Stromal cell of bone marrow (primary cell): ENCODE measurements around the gene CACNA2D1.

Source experiments
- DNase-seq: peaks from one replicate; pipeline ENCODE4 v3.0.0-alpha.2; 2012; ENCODE audit warnings: low read depth

Gene CACNA2D1

GRCh38 chr7:81960026-81960425 lies 483.6 kb downstream of the CACNA2D1 start:
- DNase-seq = peak; percentile 9

GRCh38 chr7:81957517-81957916 lies 486.1 kb downstream of the CACNA2D1 start:
- DNase-seq = no peak

- DNase-seq = peak; percentile 55
These were observed 487.1 kb downstream of the CACNA2D1 start for GRCh38 chr7:81956520-81956919.

GRCh38 chr7:81949306-81949705 lies 494.3 kb downstream of the CACNA2D1 start:
- no peak for DNase-seq

GRCh38 chr7:81944058-81944457 lies 499.5 kb downstream of the CACNA2D1 start:
- no peak for DNase-seq

GRCh38 chr7:81937091-81937490 lies 506.5 kb downstream of the CACNA2D1 start:
- peak; percentile 19 for DNase-seq

- DNase-seq = no peak
These were observed 508.8 kb downstream of the CACNA2D1 start for GRCh38 chr7:81934596-81935301.

GRCh38 chr7:81932936-81933335 lies 510.6 kb downstream of the CACNA2D1 start:
- no peak for DNase-seq

- DNase-seq = no peak
These were observed 514.2 kb downstream of the CACNA2D1 start for GRCh38 chr7:81929386-81929785.

GRCh38 chr7:81926154-81926553 lies 517.4 kb downstream of the CACNA2D1 start:
- no peak for DNase-seq

- DNase-seq = no peak
These were observed 518.0 kb downstream of the CACNA2D1 start for GRCh38 chr7:81925530-81925929.

- DNase-seq = no peak
These were observed 519.1 kb downstream of the CACNA2D1 start for GRCh38 chr7:81924494-81924893.

- no peak for DNase-seq
These were observed 524.1 kb downstream of the CACNA2D1 start for GRCh38 chr7:81919494-81919893.

- DNase-seq = no peak
These were observed 535.4 kb downstream of the CACNA2D1 start for GRCh38 chr7:81908220-81908619.

- DNase-seq = no peak
These were observed 540.5 kb downstream of the CACNA2D1 start for GRCh38 chr7:81903115-81903514.

- no peak for DNase-seq
These were observed 541.0 kb downstream of the CACNA2D1 start for GRCh38 chr7:81902536-81902935.
